HFF-Myc (cell line): Measurements from ENCODE around the gene CAPN14.

Source experiments
- DNase-seq: peaks from one replicate; pipeline ENCODE4 v3.0.0-alpha.2; 2011; ENCODE audit warnings: low read depth; ENCODE audit errors: extremely low read depth
- H3K4me3 ChIP-seq: replicated peaks from 2 replicates; pipeline ENCODE4 v1.5.1; 2011; ENCODE audit warnings: low read depth, mild to moderate bottlenecking, control low read depth, low read length
- TF ChIP-seq, protein P1 (sequence below): IDR thresholded peaks from 2 replicates; pipeline ENCODE4 v1.5.1; 2012; ENCODE audit warnings: mild to moderate bottlenecking, low read depth, low read length, control low read depth; ENCODE audit errors: missing control alignments

Gene CAPN14

DNA sequence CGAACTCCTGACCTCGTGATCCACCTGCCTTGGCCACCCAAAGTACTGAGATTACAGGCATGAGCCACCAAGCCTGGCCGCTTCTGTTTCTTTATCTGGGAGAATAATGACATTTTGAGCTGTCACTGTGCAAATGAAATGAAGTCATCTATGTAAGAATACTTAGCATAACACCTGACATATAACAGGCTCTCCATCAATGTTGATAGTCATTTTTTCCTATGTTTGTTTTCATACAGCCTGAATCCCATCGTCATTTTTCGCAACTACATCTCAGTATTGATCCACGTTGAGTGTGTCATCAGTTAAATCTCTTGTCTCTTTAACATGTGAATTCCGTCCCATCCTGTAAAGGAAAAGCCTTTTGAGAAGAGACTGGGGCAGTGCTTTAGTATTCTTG lies 6.4 kb upstream of the CAPN14 start:
- H3K4me3 ChIP-seq = no peak overlapping the region
- TF ChIP-seq, protein P1, sequence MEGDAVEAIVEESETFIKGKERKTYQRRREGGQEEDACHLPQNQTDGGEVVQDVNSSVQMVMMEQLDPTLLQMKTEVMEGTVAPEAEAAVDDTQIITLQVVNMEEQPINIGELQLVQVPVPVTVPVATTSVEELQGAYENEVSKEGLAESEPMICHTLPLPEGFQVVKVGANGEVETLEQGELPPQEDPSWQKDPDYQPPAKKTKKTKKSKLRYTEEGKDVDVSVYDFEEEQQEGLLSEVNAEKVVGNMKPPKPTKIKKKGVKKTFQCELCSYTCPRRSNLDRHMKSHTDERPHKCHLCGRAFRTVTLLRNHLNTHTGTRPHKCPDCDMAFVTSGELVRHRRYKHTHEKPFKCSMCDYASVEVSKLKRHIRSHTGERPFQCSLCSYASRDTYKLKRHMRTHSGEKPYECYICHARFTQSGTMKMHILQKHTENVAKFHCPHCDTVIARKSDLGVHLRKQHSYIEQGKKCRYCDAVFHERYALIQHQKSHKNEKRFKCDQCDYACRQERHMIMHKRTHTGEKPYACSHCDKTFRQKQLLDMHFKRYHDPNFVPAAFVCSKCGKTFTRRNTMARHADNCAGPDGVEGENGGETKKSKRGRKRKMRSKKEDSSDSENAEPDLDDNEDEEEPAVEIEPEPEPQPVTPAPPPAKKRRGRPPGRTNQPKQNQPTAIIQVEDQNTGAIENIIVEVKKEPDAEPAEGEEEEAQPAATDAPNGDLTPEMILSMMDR = no peak
- DNase-seq = no peak

- TF ChIP-seq, protein P1 = no peak
- H3K4me3 ChIP-seq = no peak overlapping the region
- no peak for DNase-seq
Observed at GRCh38 chr2:31223026-31223425, 5.7 kb upstream of the CAPN14 start.

DNA sequence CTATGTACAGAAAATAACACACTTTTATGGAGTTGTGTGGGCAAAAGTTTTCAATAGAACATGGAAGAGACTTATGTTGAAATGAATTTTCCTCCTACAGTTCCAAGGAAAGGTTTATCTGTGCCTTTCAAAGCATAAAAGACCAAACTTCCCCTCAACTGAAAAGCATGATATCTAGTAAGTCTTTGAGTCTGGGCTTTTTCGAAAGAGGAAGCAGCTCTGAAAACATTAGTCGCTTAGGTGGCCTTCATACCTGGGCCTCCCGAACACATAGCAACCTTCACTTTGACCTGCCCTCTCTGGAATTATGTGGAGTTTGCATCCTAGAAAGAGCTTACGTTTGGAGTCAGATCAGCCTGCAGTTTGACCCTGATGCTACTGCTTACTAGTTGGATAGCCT lies 4.8 kb upstream of the CAPN14 start:
- no peak for DNase-seq
- TF ChIP-seq, protein P1 = no peak
- H3K4me3 ChIP-seq = no peak overlapping the region

GRCh38 chr2:31221544-31221943 lies 4.2 kb upstream of the CAPN14 start:
- TF ChIP-seq, protein P1 = no peak
- H3K4me3 ChIP-seq = no peak overlapping the region
- no peak for DNase-seq

DNA sequence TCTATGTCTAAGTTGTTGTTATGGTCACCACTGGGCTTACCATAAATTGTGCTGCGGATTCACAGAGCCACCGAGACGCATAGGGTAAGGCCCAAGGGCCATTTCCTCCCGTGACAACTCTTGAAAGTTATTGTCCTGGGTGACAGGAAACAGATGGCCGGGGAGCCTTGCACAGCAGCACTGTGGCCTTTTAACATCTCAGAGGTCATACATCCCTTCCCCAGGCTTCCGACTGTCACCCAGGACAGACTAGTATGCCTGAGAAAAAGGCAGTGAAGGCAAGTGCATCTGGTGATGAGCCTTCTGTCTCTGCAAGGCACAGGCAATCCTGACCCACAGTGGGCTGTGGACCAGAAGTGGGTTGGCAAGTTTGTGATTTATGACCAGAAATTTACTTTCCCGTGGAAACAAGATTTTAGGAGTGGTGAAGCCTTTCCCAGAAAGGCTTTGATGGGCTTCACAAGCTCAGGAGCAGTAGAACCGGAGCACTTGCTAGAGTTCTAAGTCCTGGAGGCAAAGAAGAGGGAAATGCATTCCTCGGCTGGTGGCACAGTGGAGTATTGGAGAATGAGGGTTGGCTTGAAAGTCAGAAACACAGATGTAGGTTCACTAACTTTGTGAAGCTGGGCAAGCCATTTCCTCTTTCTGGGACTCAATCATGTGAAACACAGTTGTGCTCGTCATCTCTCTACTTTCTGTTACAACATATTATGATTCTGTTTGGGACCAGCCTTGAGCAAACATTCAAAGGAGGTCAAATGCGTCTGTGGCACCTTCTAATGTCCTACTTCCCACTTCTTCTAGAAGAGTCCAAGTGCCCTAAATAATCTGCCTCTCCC lies 2.0 kb upstream of the CAPN14 start:
- DNase-seq = no peak
- H3K4me3 ChIP-seq = no peak overlapping the region
- TF ChIP-seq, protein P1 = no peak

DNA sequence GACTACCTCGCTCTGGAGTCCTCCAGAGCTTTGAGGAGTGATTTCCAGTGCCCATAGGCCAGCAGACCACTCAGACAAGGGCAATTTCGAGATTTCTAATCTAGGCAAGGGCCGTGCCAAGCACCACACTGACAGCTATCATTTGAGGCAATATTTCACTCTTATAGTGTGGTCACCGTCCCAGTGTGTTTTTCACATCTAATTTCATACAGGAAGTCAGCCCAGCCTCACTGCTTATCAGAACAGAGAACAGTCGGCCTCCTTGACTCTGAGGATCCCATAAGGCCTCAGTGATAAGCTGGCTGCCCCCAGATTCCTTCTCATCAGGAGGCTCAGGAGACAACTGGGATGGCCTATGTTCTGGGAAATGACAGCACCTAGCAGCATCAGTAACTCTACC lies 581 bp downstream of the CAPN14 start:
- TF ChIP-seq, protein P1 = no peak
- DNase-seq = no peak
- no peak overlapping the region for H3K4me3 ChIP-seq
